GM19328 (cell line): ENCODE measurements around the gene MIPOL1.
"Not testable (repeated sequence)": the region's sequence is repeated elsewhere in the genome, so short reads cannot be mapped to it uniquely, and the experiment has no call there.

Source experiments
- ATAC-seq: cut with Tn5 transposase; IDR thresholded peaks from one replicate; pipeline ENCODE4 v1.9.1; 2021; ENCODE audit warnings: mild to moderate bottlenecking, moderate library complexity; ENCODE audit not compliant: unreplicated experiment

The MIPOL1 gene

GRCh38 chr14:37279818-37280217 is 82.1 kb downstream of the MIPOL1 start:
- no peak for ATAC-seq

- no peak for ATAC-seq
Measured at GRCh38 chr14:37284760-37285159, 87.0 kb downstream of the MIPOL1 start.

- ATAC-seq = no peak
Measured at GRCh38 chr14:37285220-37285619, 87.5 kb downstream of the MIPOL1 start.

- no peak for ATAC-seq
Measured at GRCh38 chr14:37289688-37290087, 92.0 kb downstream of the MIPOL1 start.

GRCh38 chr14:37295262-37295661 is 97.5 kb downstream of the MIPOL1 start:
- ATAC-seq = not testable (repeated sequence)

- no peak for ATAC-seq
Measured at GRCh38 chr14:37311252-37311651, 113.5 kb downstream of the MIPOL1 start.

GRCh38 chr14:37318938-37319337 is 121.2 kb downstream of the MIPOL1 start:
- no peak for ATAC-seq

- no peak for ATAC-seq
Measured at GRCh38 chr14:37320106-37320505, 122.4 kb downstream of the MIPOL1 start.

- no peak for ATAC-seq
Measured at GRCh38 chr14:37325332-37325731, 127.6 kb downstream of the MIPOL1 start.

GRCh38 chr14:37326434-37326833 is 128.7 kb downstream of the MIPOL1 start:
- no peak for ATAC-seq

- ATAC-seq = not testable (repeated sequence)
Measured at GRCh38 chr14:37327933-37328332, 130.2 kb downstream of the MIPOL1 start.

GRCh38 chr14:37328673-37329072 is 130.9 kb downstream of the MIPOL1 start:
- ATAC-seq = no peak

- ATAC-seq = no peak
Measured at GRCh38 chr14:37329189-37330001, 131.7 kb downstream of the MIPOL1 start.

GRCh38 chr14:37330910-37331309 is 133.2 kb downstream of the MIPOL1 start:
- no peak for ATAC-seq

GRCh38 chr14:37340353-37340752 is 142.6 kb downstream of the MIPOL1 start:
- no peak for ATAC-seq

- ATAC-seq = no peak
Measured at GRCh38 chr14:37343307-37344094, 145.8 kb downstream of the MIPOL1 start.

- ATAC-seq = no peak
Measured at GRCh38 chr14:37363661-37364060, 165.9 kb downstream of the MIPOL1 start.

- ATAC-seq = no peak
Measured at GRCh38 chr14:37369425-37369824, 171.7 kb downstream of the MIPOL1 start.

GRCh38 chr14:37375566-37375965 is 177.8 kb downstream of the MIPOL1 start:
- ATAC-seq = no peak

GRCh38 chr14:37376944-37377609 is 179.3 kb downstream of the MIPOL1 start:
- ATAC-seq = no peak

- no peak for ATAC-seq
Measured at GRCh38 chr14:37384870-37385596, 187.3 kb downstream of the MIPOL1 start.
